Measurements from ENCODE around the gene PTPN7.
"Not testable (repeated sequence)": the region's sequence is repeated elsewhere in the genome, so short reads cannot be mapped to it uniquely, and the experiment has no call there.

PTPN7 gene

GRCh38 chr1:202160377-202160940 is at the start of gene PTPN7:
Gene PTPN7 (minus strand): TSS chr1:202160602. CDS start chr1:202159402, 1,200 bp downstream.
- DNase-seq: no peak

DNA sequence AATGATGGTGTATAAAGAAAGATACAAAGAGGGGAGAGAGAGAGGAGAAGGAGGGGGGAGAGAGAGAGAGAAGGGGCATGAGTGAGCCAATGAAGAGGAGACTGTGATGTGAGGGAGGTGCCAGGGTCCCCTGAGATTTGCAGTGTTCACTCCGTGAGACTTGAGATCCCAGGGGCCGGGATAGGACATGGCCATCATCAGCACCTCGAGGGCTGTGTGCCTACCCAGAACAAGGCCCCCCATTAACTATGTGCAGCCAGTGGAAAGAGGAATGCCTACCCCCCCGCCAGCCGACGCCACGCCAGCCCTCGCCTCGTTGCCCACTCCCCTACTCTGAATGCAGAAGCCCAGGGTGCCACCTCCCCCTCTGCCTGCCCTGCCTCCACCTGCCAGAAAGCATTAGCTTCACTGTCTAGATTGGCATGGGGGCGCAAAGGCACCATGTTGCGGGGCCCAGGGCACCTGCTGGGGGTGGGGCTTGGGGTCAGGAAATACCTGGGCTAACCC is 48.0 kb upstream of the PTPN7 start:
- DNase-seq: no peak

DNA sequence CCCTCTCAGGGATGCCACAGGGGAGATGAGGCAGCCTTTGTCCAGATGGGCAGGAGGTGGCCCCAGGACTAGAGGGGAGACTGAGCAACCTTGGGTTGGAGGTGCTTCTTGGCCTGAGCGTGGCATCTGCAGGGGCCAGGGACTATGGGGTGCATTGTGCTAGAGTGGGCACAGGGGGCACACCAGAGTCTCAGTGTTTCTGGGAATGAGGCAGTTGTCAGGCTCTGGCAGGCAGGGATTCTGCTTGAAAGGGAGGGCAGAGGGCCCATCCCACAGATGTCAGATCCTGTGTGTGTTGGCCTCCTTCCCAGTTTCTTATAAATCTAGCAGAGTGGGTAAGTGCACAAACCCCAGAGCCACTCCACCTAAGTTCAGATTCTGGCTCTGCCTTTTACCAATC is 46.9 kb upstream of the PTPN7 start:
- DNase-seq: peak; percentile 21

DNA sequence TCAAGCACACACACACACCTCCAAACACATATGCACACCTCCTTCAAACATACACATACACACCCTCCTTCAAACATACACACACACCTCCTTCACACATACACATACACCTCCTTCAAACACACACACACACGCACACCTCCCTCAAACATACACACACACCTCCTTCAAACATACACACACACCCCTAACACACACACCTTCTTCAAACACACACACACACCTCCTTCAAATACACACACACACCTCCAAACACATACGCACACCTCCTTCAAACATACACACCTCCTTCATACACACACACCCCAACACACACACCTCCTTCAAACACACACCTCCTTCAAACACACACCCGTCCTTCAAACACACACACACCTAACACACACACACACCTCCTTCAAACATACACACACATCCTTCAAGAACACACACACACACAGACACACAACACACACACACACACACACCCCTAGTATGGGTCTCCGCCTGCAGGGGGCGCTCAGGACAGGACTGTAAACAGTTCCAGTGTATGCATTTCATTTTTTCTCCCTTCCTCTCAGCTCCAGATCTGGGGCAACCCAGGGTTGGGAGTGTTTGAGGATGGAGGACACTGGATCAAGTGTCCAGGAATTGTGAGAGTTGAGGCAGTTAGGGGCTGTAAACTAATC is 45.3 kb upstream of the PTPN7 start:
- DNase-seq: no peak

- DNase-seq: no peak
Observed at GRCh38 chr1:202204065-202204464, 43.7 kb upstream of the PTPN7 start.

- DNase-seq: no peak
Observed at GRCh38 chr1:202203238-202204039, 43.0 kb upstream of the PTPN7 start.

DNA sequence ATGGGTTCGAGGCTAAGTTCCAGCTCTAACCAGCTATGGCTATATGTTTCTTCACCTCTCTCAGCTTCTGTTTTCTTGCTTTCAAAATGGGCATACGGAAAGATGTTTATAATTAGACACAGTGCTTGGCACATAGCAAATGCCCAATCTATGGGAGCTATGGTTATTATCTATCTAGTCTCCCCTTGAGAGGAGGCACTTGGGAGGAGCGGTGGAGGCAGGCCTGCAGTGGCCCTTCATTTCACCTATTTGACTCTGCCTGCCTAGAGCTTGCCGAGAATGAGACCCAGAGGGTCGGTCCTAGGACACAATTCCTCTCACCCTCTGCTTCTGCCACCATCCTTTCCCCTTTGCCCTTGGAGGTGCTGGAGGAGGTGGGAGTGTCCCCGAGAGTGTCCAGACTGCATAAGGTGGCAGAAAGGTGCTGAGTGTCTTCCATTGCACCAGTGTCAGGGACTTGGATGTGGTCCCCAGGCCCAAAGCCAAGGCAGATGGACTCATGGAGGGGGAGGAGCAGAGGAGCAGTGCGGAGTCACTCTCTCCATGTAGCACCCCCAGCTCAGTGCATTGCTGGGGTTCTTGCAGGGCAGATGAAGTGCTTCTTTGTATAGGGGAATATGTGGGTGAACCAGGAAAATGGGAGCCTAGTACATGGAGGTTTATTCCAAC is 42.2 kb upstream of the PTPN7 start:
- no peak for DNase-seq

- DNase-seq: no peak
Observed at GRCh38 chr1:202201971-202202370, 41.6 kb upstream of the PTPN7 start.

DNA sequence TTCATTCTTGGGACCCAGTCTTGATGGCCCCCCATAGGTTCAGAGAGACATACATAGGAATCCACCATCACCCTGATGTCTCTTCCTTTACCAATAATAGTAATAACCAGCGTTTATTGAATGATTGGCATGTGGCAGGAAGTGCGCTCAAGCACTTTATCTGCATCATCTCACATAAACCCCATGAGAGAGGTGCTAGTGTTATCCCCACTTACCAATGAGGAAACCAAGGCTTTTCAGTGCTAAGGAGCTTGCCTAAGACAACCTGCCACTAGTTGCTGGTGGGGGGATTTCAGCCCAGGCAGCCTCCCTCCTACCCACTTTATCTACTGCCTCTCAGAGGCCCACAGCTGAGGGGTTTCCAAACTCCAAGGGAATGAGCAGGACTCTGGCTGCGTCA is 40.9 kb upstream of the PTPN7 start:
- no peak for DNase-seq

- DNase-seq: no peak
Observed at GRCh38 chr1:202200669-202201068, 40.3 kb upstream of the PTPN7 start.

GRCh38 chr1:202200112-202200548 is 39.7 kb upstream of the PTPN7 start:
- no peak for DNase-seq

DNA sequence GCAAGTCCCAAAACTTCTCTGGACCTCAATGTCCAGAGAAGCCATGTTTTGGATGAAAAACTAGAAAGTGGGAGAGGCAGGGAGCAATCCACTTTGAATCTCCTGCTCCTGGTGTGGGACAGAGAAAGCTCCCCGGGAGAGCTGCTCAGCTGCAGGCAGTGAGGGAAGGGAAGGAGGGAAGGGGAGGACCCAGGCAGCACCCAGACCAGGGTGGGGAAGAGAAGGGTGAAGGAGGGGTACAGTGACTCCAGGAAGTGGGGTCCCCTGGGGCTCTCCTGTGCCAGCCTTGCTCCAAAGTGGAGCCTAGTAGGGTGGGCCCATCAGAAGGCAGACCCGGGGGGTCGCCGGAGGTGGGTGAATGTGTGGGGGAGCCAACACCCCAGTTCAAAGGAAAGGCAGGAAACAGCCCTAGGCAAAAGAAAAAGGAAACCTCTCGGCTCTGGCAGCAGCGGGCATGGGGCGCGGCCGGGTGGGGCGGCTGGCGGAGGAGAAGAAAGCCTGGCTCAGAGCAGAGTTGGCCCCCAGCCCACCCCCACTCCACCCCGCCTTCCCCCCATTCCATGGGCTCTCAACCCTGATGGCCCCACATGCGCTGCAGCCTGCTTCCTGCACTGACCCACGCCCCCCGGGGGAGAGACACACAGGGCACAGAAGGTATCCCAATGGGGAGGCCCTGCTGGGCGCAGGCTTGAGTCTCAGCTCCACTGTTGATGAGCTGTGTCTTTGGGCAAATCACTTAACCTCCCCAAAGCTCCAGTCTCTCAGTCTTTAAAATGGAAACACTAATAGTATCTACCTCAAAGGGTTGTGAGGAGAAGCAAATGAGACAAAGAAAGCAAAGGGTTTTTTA is 38.9 kb upstream of the PTPN7 start:
- no peak for DNase-seq

- DNase-seq: no peak
Observed at GRCh38 chr1:202198366-202198724, 37.9 kb upstream of the PTPN7 start.

GRCh38 chr1:202197653-202198365 is 37.4 kb upstream of the PTPN7 start:
- no peak for DNase-seq

DNA sequence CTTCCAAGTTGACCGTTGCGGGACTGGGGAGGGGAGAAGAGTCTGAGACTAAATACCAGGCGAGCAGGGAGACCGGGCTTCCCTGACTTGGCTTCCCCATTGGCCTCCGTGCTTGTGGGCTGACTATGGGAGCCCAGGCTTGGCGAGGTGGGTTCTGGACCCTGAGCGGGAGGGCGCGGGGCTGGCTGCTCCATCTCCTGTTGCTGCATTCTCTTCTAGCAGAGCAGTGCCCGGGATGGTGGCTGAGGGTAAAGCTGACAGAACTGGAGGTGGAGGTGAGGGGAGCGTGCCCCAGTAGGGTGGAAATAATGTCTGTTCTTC is 33.9 kb upstream of the PTPN7 start:
- no peak for DNase-seq

GRCh38 chr1:202193614-202194327 is 33.4 kb upstream of the PTPN7 start, which contains the start of gene LGR6:
Gene LGR6 (plus strand): TSS chr1:202193799. CDS start chr1:202193990, 191 bp downstream.
- no peak for DNase-seq

- peak; percentile 70 for DNase-seq
Observed at GRCh38 chr1:202192770-202193613, 32.6 kb upstream of the PTPN7 start.

DNA sequence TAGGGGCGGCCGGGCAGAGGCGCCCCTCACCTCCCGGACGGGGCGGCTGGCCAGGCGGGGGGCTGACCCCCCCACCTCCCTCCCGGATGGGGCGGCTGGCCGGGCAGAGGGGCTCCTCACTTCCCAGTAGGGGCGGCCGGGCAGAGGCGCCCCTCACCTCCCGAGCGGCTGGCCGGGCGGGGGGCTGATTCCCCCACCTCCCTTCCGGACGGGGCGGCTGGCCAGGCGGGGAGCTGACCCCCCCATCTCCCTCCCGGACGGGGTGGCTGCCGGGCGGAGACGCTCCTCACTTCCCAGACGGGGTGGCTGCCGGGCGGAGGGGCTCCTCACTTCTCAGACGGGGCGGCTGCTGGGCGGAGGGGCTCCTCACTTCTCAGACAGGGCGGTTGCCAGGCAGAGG is 31.0 kb upstream of the PTPN7 start:
- not testable (repeated sequence) for DNase-seq

- no peak for DNase-seq
Observed at GRCh38 chr1:202189918-202190715, 29.7 kb upstream of the PTPN7 start.
